GM04504 (cell line): ENCODE data around the gene BID.

Source experiments
- DNase-seq: peaks from one replicate; pipeline ENCODE4 v3.0.0-alpha.2; 2012; ENCODE audit warnings: low read depth

Gene BID

GRCh38 chr22:17774206-17774925, at the start of gene BID:
BID (minus strand) TSS chr22:17774469; CDS start chr22:17750116, 24,353 bp downstream.
- no peak for DNase-seq

DNA sequence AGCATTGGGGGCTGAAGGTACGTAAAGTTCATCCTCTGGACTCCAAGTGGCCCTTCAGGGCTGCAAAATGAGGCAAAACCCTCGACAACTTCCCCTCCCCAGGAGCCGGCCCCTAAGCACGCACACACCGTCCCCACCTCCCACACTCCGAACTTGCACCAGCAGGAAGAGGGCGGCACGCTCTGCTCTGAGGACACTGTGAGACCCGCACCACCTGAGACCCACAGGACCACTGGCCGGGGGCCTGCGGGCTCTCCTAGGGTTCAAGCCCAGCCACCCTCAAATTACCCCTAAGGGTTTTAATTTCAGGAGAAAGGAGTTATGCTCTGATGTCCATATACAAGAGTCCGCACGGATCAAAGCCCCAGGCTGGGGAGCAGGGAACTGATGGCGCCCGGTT, 49.7 kb upstream of the BID start:
- DNase-seq, result no peak

- DNase-seq, result no peak
These were observed 49.0 kb upstream of the BID start for GRCh38 chr22:17823226-17823625.

DNA sequence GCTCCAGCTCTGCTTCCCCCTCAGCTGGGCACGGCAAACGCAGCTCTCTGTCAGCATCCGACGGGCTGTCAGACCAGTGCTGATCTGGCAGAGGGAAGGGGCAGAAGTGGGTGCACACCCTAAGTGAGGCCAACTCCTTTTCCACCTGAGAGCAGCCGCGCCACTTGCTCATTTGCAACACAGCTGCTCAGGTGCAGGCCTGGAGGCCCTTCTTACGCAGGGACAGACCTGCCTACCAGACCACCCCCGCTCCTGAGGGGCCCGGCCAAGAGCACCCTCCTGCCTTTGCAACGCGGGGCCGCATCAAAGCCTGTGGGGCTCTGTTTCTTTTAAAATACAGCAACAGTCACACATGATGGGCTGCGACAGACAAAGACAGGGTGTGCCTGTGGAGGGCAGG, 47.8 kb upstream of the BID start:
- no peak for DNase-seq

GRCh38 chr22:17820879-17821439, 46.7 kb upstream of the BID start:
- DNase-seq, result no peak

- DNase-seq, result no peak
These were observed 44.4 kb upstream of the BID start for GRCh38 chr22:17818649-17819048.

DNA sequence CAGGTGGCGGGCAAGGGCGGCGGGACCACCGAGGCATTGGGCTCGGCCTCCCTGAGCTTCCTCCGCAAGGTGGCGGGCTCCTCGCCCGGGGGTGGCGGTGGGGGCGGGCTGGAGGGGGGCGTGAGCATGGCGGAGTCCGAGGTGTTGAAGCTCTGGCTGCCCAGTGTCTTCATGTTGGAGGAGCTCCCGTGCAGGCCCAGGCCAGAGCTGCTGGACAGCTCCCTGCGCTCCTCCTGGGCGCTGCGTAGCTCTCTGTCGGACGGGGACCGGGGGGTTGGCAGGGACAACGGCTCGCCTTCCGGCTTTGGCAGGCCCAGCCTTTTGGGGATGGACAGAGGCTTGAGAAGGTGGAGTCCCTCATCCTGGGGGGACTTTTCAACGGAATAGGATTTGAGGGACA, 43.9 kb upstream of the BID start:
- no peak for DNase-seq

GRCh38 chr22:17817511-17818065, 43.3 kb upstream of the BID start:
- DNase-seq, result no peak

- DNase-seq, result no peak
These were observed 42.8 kb upstream of the BID start for GRCh38 chr22:17817079-17817478.

- DNase-seq, result no peak
These were observed 42.4 kb upstream of the BID start for GRCh38 chr22:17816649-17817048.

DNA sequence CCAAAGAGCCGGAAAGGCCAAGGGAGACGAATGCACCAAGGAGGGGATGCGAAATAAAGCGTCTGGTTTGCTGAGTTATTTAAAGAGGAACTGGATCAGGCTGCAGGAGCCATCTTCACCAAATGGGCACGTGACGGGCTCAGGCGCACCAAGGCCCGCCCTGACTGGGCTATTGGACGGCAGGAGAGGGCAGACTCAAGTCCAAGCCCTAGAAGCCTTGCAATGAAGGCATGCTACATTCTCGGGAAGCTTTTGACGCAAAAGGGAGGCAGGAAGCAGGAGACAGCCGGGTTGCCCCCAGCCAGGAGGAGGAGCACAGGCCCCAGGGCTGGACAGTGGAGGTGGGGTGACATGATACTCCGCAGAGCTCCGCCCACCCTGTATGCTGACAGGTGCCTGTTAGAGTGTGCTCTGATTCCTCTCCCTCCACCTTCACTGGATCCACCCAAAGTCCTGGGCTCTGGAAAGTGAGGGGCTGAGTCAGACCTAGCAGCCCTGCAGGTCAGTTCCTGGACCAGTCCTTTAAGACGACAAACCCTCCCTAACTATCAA, 41.5 kb upstream of the BID start:
- no peak for DNase-seq

GRCh38 chr22:17814830-17815229, 40.6 kb upstream of the BID start:
- DNase-seq, result no peak

- DNase-seq, result no peak
These were observed 39.8 kb upstream of the BID start for GRCh38 chr22:17814084-17814483.

GRCh38 chr22:17811119-17811518, 36.9 kb upstream of the BID start:
- no peak for DNase-seq

DNA sequence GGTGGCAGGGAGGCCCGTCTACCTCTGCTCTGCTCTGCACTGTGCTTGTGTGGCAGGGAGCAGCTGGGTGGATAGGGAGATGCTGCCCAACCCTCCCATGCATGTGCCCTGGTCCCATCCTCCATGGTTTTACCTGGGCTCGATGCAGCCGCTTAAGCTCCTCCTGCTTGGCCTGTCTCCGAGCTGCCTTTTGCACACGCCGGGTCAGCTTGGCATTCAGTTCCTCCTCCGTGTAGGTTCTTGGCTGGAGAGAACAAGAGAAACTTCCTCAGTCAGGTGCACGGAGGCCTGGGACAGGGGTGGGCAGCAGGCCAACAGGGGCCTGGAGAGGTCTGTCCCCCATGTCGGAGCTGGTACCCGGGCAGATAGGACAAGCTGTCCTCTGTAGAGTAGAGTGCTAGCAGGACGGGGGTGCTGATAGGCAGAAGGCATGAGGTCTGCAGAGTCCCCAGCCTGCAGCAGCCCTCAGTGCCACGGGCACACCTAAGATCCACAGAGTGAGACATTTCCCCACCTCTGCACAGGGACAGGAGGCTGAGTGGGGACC, 36.4 kb upstream of the BID start:
- no peak for DNase-seq

- no peak for DNase-seq
These were observed 34.6 kb upstream of the BID start for GRCh38 chr22:17808693-17809403.

- DNase-seq, result no peak
These were observed 33.5 kb upstream of the BID start for GRCh38 chr22:17807578-17808410.

- no peak for DNase-seq
These were observed 32.8 kb upstream of the BID start for GRCh38 chr22:17807086-17807485.

- no peak for DNase-seq
These were observed 32.2 kb upstream of the BID start for GRCh38 chr22:17806437-17806836.

DNA sequence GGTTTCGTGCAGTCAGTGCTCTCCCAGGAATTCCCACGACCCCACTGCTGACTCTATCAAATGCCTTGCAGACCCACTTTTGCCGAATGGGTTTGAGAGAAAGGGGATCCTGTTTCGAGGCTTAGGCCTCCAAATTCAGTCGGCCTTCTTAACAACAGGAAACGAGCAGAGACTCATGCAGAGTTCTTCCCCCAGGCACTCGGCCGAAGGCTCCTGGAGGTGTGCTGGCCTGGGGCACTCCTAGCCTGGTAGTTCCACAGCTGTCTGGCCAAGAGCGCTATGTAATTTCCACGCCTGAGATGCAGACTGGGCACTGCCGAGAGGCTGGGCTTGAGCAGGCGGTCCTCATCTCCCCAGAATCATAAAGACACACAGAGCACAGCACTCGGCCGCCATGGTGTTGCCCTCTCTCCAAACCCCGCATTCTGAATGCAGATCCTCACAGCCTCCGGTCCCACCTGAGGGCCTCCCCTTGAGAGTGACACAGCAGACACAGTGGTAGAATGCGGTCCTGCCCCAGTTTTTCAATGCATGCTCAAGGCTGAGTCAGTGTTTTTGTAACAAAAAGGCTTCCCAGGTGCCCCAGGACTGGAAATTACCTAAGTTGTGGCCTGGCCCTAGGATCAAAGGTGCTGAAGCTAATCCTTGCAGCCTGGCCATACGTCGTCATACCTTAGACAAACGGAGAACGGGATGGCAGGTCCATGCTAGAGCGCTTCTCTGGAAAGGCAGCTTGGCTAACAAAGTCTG, 30.2 kb upstream of the BID start:
- no peak for DNase-seq
